SIG-M5 treated with dmso at 0.1 percent for 504 hours (cell line): ENCODE data around the gene FCHO1.

Experiments used
- DNase-seq: peaks from one replicate; lab custom pipeline; 2025; ENCODE audit not compliant: unreplicated experiment; lab: John Stamatoyannopoulos, UW

FCHO1 gene

GRCh38 chr19:17824339-17824738 lies 73.1 kb downstream of the FCHO1 start:
- DNase-seq: no peak

GRCh38 chr19:17826508-17827056 lies 75.3 kb downstream of the FCHO1 start:
- no peak for DNase-seq

- DNase-seq: no peak
Measured at GRCh38 chr19:17829855-17830566, 78.7 kb downstream of the FCHO1 start.

- DNase-seq: peak; percentile 4
Measured at GRCh38 chr19:17830567-17831418, 79.5 kb downstream of the FCHO1 start.

- no peak for DNase-seq
Measured at GRCh38 chr19:17831419-17831888, 80.2 kb downstream of the FCHO1 start.

GRCh38 chr19:17832443-17833208 lies 81.3 kb downstream of the FCHO1 start:
- DNase-seq: no peak

- no peak for DNase-seq
Measured at GRCh38 chr19:17834350-17835181, 83.3 kb downstream of the FCHO1 start.

- DNase-seq: no peak
Measured at GRCh38 chr19:17835182-17836006, 84.1 kb downstream of the FCHO1 start.

GRCh38 chr19:17836530-17836929 lies 85.3 kb downstream of the FCHO1 start:
- DNase-seq: no peak

- no peak for DNase-seq
Measured at GRCh38 chr19:17837972-17838371, 86.7 kb downstream of the FCHO1 start.
